ENCODE data around the gene PRSS33. TPM values are rescaled to one million over a fixed set of nuclear protein-coding genes. Genes with fewer than 3 reads are reported as not detected.

The PRSS33 gene
- total RNA-seq, 1 donor from 2014 or later, result not detected

GRCh38 chr16:2782583-2783351 lies 4.6 kb downstream of the PRSS33 start:
- ATAC-seq (no peak), DNase-seq (ENCODE audit: low spot score) (peak; percentile 48)
- intact Hi-C loops (cut with DNase I), result no loop called here

GRCh38 chr16:2779978-2780898 lies 7.1 kb downstream of the PRSS33 start:
- intact Hi-C loops (cut with DNase I), result no loop called here
- ATAC-seq (no peak), DNase-seq (ENCODE audit: low spot score) (peak; percentile 38)

GRCh38 chr16:2779151-2779920 lies 8.0 kb downstream of the PRSS33 start:
- intact Hi-C loops (cut with DNase I), result no loop called here
- DNase-seq (ENCODE audit: low spot score) (peak; percentile 52), ATAC-seq (no peak)

GRCh38 chr16:2778630-2778958 lies 8.8 kb downstream of the PRSS33 start:
- intact Hi-C loops (cut with DNase I), result no loop called here
- no peak for ATAC-seq
- DNase-seq (ENCODE audit: low spot score), result peak; percentile 54

GRCh38 chr16:2777903-2778629 lies 9.3 kb downstream of the PRSS33 start:
- intact Hi-C loops (cut with DNase I), result no loop called here

GRCh38 chr16:2777231-2777902 lies 10.0 kb downstream of the PRSS33 start, which contains the start of gene ELOB:
Gene ELOB, minus strand, starts transcription at chr16:2777280. Its CDS starts 41 bp downstream, at chr16:2777239.
- DNase-seq (ENCODE audit: low spot score) (peak; percentile 92), ATAC-seq (peak; percentile 91)
- intact Hi-C loops (cut with DNase I), result no loop called here

More at GRCh38 chr16:2777903-2778629, 9.3 kb downstream of the PRSS33 start:
- peak; percentile 66 for DNase-seq (ENCODE audit: low spot score)
- peak; percentile 49 for ATAC-seq

- intact Hi-C loops (cut with DNase I), result no loop called here
- no peak for ATAC-seq
- no peak for DNase-seq (ENCODE audit: low spot score)
Observed at GRCh38 chr16:2776500-2777139, 10.7 kb downstream of the PRSS33 start.

- ATAC-seq (no peak), DNase-seq (ENCODE audit: low spot score) (no peak)
- intact Hi-C loops (cut with DNase I), result no loop called here
Observed at GRCh38 chr16:2775765-2776499, 11.4 kb downstream of the PRSS33 start.

GRCh38 chr16:2775131-2775716 lies 12.1 kb downstream of the PRSS33 start:
- intact Hi-C loops (cut with DNase I), result no loop called here
- ATAC-seq (no peak), DNase-seq (ENCODE audit: low spot score) (no peak)

- intact Hi-C loops (cut with DNase I), result no loop called here
- DNase-seq (ENCODE audit: low spot score) (no peak), ATAC-seq (no peak)
Observed at GRCh38 chr16:2774161-2774891, 13.0 kb downstream of the PRSS33 start.

GRCh38 chr16:2773188-2773968 lies 14.0 kb downstream of the PRSS33 start:
- intact Hi-C loops (cut with DNase I), result no loop called here
- ATAC-seq, result no peak
- no peak for DNase-seq (ENCODE audit: low spot score)

GRCh38 chr16:2771496-2772402 lies 15.6 kb downstream of the PRSS33 start:
- ATAC-seq (no peak), DNase-seq (ENCODE audit: low spot score) (no peak)
- intact Hi-C loops (cut with DNase I), result no loop called here

GRCh38 chr16:2770057-2770951 lies 17.1 kb downstream of the PRSS33 start:
- ATAC-seq (no peak), DNase-seq (ENCODE audit: low spot score) (no peak)
- intact Hi-C loops (cut with DNase I), result no loop called here

Data from sciatic nerve (tissue), 2 donors.